ENCODE data around the gene SLC2A10. TPM values are rescaled to one million over a fixed set of nuclear protein-coding genes. Genes with fewer than 3 reads are reported as not detected.

The SLC2A10 gene
- total and polyA plus RNA-seq, 10 of the 15 experiments (the other 5 are each of a cell fraction or from before 2014, with no cell fraction given): not detected

- CTCF ChIA-PET: no interaction called here
- in situ Hi-C loops (cut with MboI): no loop called here
- no peak for ATAC-seq
These were observed 11.5 kb downstream of the SLC2A10 start for GRCh38 chr20:46720776-46721425.

More at GRCh38 chr20:46720776-46721425, 11.5 kb downstream of the SLC2A10 start:
- Histone ChIP-seq H3K9ac (ENCODE audit: control insufficient read depth, insufficient read depth, low read length) (no peak overlapping the region), H2AFZ (ENCODE audit: control insufficient read depth, low read depth, low read length) (no peak overlapping the region), H3K27me3 (replicated peaks in 1 of 2; ENCODE audit: control insufficient read depth in 2 of 2, insufficient read depth in 2 of 2, low read length in 1 of 2) (no peaks in the 10 kb centered on the region), H3K4me3 (no peak overlapping the region), H3K4me1 (ENCODE audit: control insufficient read depth, insufficient read depth, low read length) (no peaks in the 10 kb centered on the region), H3K9me3 (replicated peaks; ENCODE audit: control insufficient read depth, insufficient read depth, low read length) (no peaks in the 10 kb centered on the region; the same call in 2 of the 3 replicates), H3K36me3 (ENCODE audit: control insufficient read depth in 2 of 2, insufficient read depth in 2 of 2, low read length in 1 of 2) (no peaks in the 10 kb centered on the region), H3K4me2 (ENCODE audit: control insufficient read depth, insufficient read depth) (no peak overlapping the region), H3K79me2 (ENCODE audit: control insufficient read depth, insufficient read depth, low read length) (no peaks in the 10 kb centered on the region), H3K27ac (ENCODE audit: control insufficient read depth, insufficient read depth) (no peak overlapping the region), H4K20me1 (ENCODE audit: control insufficient read depth, insufficient read depth) (no peaks in the 10 kb centered on the region)
- RAD21 ChIA-PET (ENCODE audit: unreplicated experiment): no interaction called here
- FAIRE-seq (no peak), DNase-seq (ENCODE audit: low read depth, low spot score) (no peak)
- BruUV-seq (replicated peaks): no TSS peak
- SMC1A ChIA-PET (ENCODE audit: uncharacterized antibody, unreplicated experiment): no interaction called here
- POLR2A ChIA-PET: no interaction called here
- intact Hi-C loops (cut with micrococcal nuclease; ENCODE audit: unreplicated experiment): no loop called here
- TF ChIP-seq HDAC2 (IDR thresholded peaks at IDR 0.05) (no peak), ZNF24 (IDR thresholded peaks at IDR 0.05) (no peak), TCF3 (IDR thresholded peaks at IDR 0.05; ENCODE audit: borderline replicate concordance, insufficient read depth, low read depth, low read length) (no peak), BCL11A (IDR thresholded peaks at IDR 0.05; ENCODE audit: low read depth, low read length) (no peak), PBX3 (IDR thresholded peaks at IDR 0.05; ENCODE audit: insufficient replicate concordance, low read depth, low read length) (no peak), EP300 (IDR thresholded peaks at IDR 0.05; ENCODE audit: borderline replicate concordance in 1 of 2, control insufficient read depth in 1 of 2, low read depth in 2 of 2, low read length in 2 of 2) (no peak), E2F4 (IDR thresholded peaks at IDR 0.05; ENCODE audit: low read depth, low read length) (no peak), ZBTB33 (IDR thresholded peaks at IDR 0.05) (no peak), NRF1 (conservative IDR thresholded peaks at IDR 0.05; ENCODE audit: low read depth, low read length) (no peak), TCF7 (IDR thresholded peaks at IDR 0.05; ENCODE audit: borderline replicate concordance) (no peak), PKNOX1 (IDR thresholded peaks at IDR 0.05) (no peak), SMAD1 (IDR thresholded peaks at IDR 0.05; ENCODE audit: low read depth, partially characterized antibody) (no peak), MYC (IDR thresholded peaks at IDR 0.05; ENCODE audit: insufficient read depth, insufficient read length, insufficient replicate concordance, low read length, severe bottlenecking) (no peak), JUND (IDR thresholded peaks at IDR 0.05; ENCODE audit: low read depth, low read length) (no peak)

Data from GM12878 (cell line).